Neuronal stem cell (in vitro differentiated cells): ENCODE data around the gene CCDC110. TPM values are rescaled to one million over a fixed set of nuclear protein-coding genes. Genes with fewer than 3 reads are reported as not detected.

Experiments
- DNase-seq: peaks from one replicate; pipeline ENCODE4 v3.0.0-alpha.2; 2013; ENCODE audit warnings: low spot score
- H2AFZ ChIP-seq: one replicate; pipeline ENCODE4 v1.6.1; 2013; ENCODE audit warnings: mild to moderate bottlenecking, low read length, inconsistent platforms
- H2AK5ac ChIP-seq: 2 replicates; pipeline ENCODE4 v1.6.1; 2013; ENCODE audit warnings: low read depth, mild to moderate bottlenecking, inconsistent platforms, low read length, moderate library complexity, mixed read lengths
- H2BK120ac ChIP-seq: 2 replicates; pipeline ENCODE4 v1.6.1; 2013; ENCODE audit warnings: low read depth, mild to moderate bottlenecking, inconsistent platforms, low read length, moderate library complexity, mixed read lengths
- H2BK12ac ChIP-seq: one replicate; pipeline ENCODE4 v1.6.1; 2013; ENCODE audit warnings: low read length, inconsistent platforms
- H2BK15ac ChIP-seq: 2 replicates; pipeline ENCODE4 v1.6.1; 2013; ENCODE audit warnings: mild to moderate bottlenecking, low read length, inconsistent platforms, mixed read lengths
- H2BK5ac ChIP-seq: one replicate; pipeline ENCODE4 v1.6.1; 2013; ENCODE audit warnings: inconsistent platforms, mild to moderate bottlenecking, low read length, moderate library complexity
- H3K14ac ChIP-seq: one replicate; pipeline ENCODE4 v1.6.1; 2013; ENCODE audit warnings: low read length, inconsistent platforms
- H3K18ac ChIP-seq: 2 replicates; pipeline ENCODE4 v1.6.1; 2013; ENCODE audit warnings: low read length, inconsistent platforms
- H3K23ac ChIP-seq: 2 replicates; pipeline ENCODE4 v1.6.1; 2013; ENCODE audit warnings: low read depth, mild to moderate bottlenecking, mixed read lengths, low read length, inconsistent platforms; ENCODE audit not compliant: poor library complexity
- H3K27ac ChIP-seq: replicated peaks from 3 replicates; pipeline ENCODE4 v1.5.1; 2013; ENCODE audit warnings: low read length, inconsistent platforms
- H3K27me3 ChIP-seq, 3 experiments: 2 replicates each; pipeline ENCODE4 v1.6.1; 2013; ENCODE audit warnings: low read length in 3 of 3, mild to moderate bottlenecking in 2 of 3, inconsistent platforms in 1 of 3, low read depth in 1 of 3, mixed read lengths in 1 of 3, moderate library complexity in 1 of 3; ENCODE audit not compliant: control insufficient read depth in 3 of 3, insufficient read depth in 3 of 3
- H3K36me3 ChIP-seq, 2 donors: replicated peaks in 1 of 2; 2 replicates each; pipeline ENCODE4 v1.6.1; 2013; ENCODE audit warnings: low read length in 2 of 2; ENCODE audit not compliant: control insufficient read depth in 2 of 2, insufficient read depth in 2 of 2
- H3K4ac ChIP-seq: 2 replicates; pipeline ENCODE4 v1.6.1; 2013; ENCODE audit warnings: inconsistent platforms, mild to moderate bottlenecking, low read length, moderate library complexity
- H3K4me1 ChIP-seq, 2 donors: 1 replicate in 1 of 2; 2 replicates in 1 of 2; pipeline ENCODE4 v1.6.1; 2013; ENCODE audit warnings: low read length in 2 of 2, low read depth in 1 of 2; ENCODE audit not compliant: control insufficient read depth in 2 of 2, insufficient read depth in 1 of 2
- H3K4me2 ChIP-seq: one replicate; pipeline ENCODE4 v1.6.1; 2013; ENCODE audit warnings: mild to moderate bottlenecking, low read length, inconsistent platforms; ENCODE audit not compliant: insufficient read depth, poor library complexity, severe bottlenecking
- H3K4me3 ChIP-seq, 2 donors: 2 replicates each; pipeline ENCODE4 v1.5.1; 2013; ENCODE audit warnings: low read length in 2 of 2, mild to moderate bottlenecking in 2 of 2, inconsistent platforms in 1 of 2, moderate library complexity in 1 of 2
- H3K79me1 ChIP-seq: one replicate; pipeline ENCODE4 v1.6.1; 2013; ENCODE audit warnings: low read depth, mild to moderate bottlenecking, inconsistent platforms, low read length, moderate library complexity
- H3K9ac ChIP-seq: one replicate; pipeline ENCODE4 v1.6.1; 2013; ENCODE audit warnings: mild to moderate bottlenecking, low read depth, low read length, inconsistent platforms; ENCODE audit not compliant: poor library complexity
- H3K9me3 ChIP-seq, 2 donors: replicated peaks in 1 of 2; 2 replicates each; pipeline versions ENCODE3 to v1.6.1; 2013; ENCODE audit warnings: low read length in 2 of 2, mild to moderate bottlenecking in 2 of 2, inconsistent platforms in 1 of 2, low read depth in 1 of 2, mixed read lengths in 1 of 2, moderate library complexity in 1 of 2; ENCODE audit not compliant: control insufficient read depth in 2 of 2, insufficient read depth in 1 of 2
- H4K8ac ChIP-seq: one replicate; pipeline ENCODE4 v1.6.1; 2013; ENCODE audit warnings: low read depth, mild to moderate bottlenecking, inconsistent platforms, low read length, moderate library complexity
- H4K91ac ChIP-seq: one replicate; pipeline ENCODE4 v1.6.1; 2013; ENCODE audit warnings: low read length, low read depth, mild to moderate bottlenecking, inconsistent platforms; ENCODE audit not compliant: poor library complexity
- WGBS, 2 donors: extraction: QIAGEN DNeasy Blood & Tissue Kit; methylation state at CpG; one replicate each; pipeline ENCODE4 v1.1.7; 2013; ENCODE audit warnings: missing lambda C conversion rate in 2 of 2, mixed read lengths in 1 of 2; ENCODE audit not compliant: insufficient read length in 2 of 2, insufficient replicate concordance in 1 of 2; ENCODE audit errors: extremely low coverage in 2 of 2; 5-methylcytosine and 5-hydroxymethylcytosine counted together
- small RNA-seq: library from polyadenylated mRNA; stranded (forward); fragments of <200 nt; extraction: miRNeasy Mini kit (QIAGEN cat#:217004); gene quantifications from one replicate; pipeline ENCODE3, GENCODE V24; 2013; ENCODE audit not compliant: insufficient read depth

Gene CCDC110

GRCh38 chr4:185395956-185396723 is 75.4 kb downstream of the CCDC110 start:
- Histone ChIP-seq H3K4me1 (peaks cover 4 to 5% of the 10 kb centered on the region in 2 donors), H3K79me1 (no peaks in the 10 kb centered on the region), H3K9ac (peak overlapping the region; percentile 81), H3K23ac (peak overlapping the region; percentile 98), H4K91ac (peak overlapping the region; percentile 72), H3K4ac (peak overlapping the region; percentile 89), H3K27me3 (no peaks in the 10 kb centered on the region), H3K4me2 (peak overlapping the region; percentile 88), H2BK12ac (peak overlapping the region; percentile 58), H2AK5ac (no peak overlapping the region), H3K9me3 (peaks cover under 1 to 3% of the 10 kb centered on the region in 2 donors), H3K14ac (peak overlapping the region; percentile 82), H4K8ac (no peak overlapping the region), H2AFZ (peak overlapping the region; percentile 96), H2BK5ac (peak overlapping the region; percentile 66), H3K27ac (peak overlapping the region; percentile 83), H2BK120ac (peak overlapping the region; percentile 72), H3K18ac (peak overlapping the region; percentile 98), H3K36me3 (peaks cover 0 to 25% of the 10 kb centered on the region in 2 donors), H3K4me3 (peak overlapping the region; percentile 56 to 88), H2BK15ac (peak overlapping the region; percentile 38)
- DNase-seq, result peak; percentile 96
- WGBS, 2 donors, result no CpG with 5 or more reads among the region's 98 CpGs

DNA sequence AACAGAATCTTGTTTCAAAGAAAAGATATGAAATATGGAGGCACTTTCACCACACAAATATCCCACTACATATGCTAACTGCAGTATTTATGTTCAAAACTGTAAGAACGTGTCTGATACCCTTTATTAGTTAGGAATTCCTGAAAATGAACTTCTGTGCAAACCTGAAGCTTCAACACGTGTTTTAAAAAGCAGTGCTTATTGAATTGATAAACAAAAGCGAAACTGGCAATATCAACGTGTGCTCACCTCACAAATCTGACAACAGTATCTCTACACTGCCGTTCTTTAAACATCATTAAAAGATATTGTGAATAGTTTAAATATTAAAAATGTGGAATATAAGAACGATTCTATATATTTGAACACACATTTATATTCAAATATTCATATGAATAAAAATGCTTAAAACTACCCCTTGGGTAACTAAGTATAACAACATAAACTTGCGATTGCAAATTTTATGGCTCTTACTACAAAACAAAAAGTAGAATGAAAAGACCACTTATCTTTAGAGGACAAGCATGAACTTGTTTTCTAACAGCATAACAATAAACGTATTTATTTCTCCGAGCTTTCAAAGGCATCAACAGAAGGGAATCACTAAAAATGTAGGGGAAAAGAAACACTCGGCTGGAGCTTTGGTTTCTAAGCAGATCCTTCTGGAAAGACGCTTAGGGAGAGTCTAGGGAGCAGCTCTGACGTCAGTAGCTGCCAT is 76.1 kb downstream of the CCDC110 start, which contains the start of gene LRP2BP:
LRP2BP (minus strand) TSS at position 687 of the 718 bp plus-strand sequence. CDS start 17,738 bp downstream, outside the sequence.
- peak within 1 kb of the TSS; percentile 56 to 88 for H3K4me3 ChIP-seq
- H3K9ac ChIP-seq, result peak within 1 kb of the TSS; percentile 81
- H2BK12ac ChIP-seq, result peak within 1 kb of the TSS; percentile 58
- H3K36me3 ChIP-seq, result peaks cover 0 to 18% of the 10 kb centered on the region in 2 donors
- DNase-seq, result no peak
- no peaks in the 10 kb centered on the region for H3K79me1 ChIP-seq
- WGBS, 2 donors, result no CpG with 5 or more reads among the region's 12 CpGs
- no peak within 1 kb of the TSS for H2AK5ac ChIP-seq
- H3K4me2 ChIP-seq, result peak within 1 kb of the TSS; percentile 88
- H2BK15ac ChIP-seq, result peak within 1 kb of the TSS; percentile 38
- peak within 1 kb of the TSS; percentile 72 for H2BK120ac ChIP-seq
- H3K27me3 ChIP-seq, result no peaks in the 10 kb centered on the region
- H4K91ac ChIP-seq, result peak within 1 kb of the TSS; percentile 72
- peaks cover 2 to 3% of the 10 kb centered on the region in 2 donors for H3K9me3 ChIP-seq
- no peak within 1 kb of the TSS for H4K8ac ChIP-seq
- peak within 1 kb of the TSS; percentile 89 for H3K4ac ChIP-seq
- H3K23ac ChIP-seq, result peak within 1 kb of the TSS; percentile 98
- peak within 1 kb of the TSS; percentile 82 for H3K14ac ChIP-seq
- peaks cover 4 to 5% of the 10 kb centered on the region in 2 donors for H3K4me1 ChIP-seq
- peak within 1 kb of the TSS; percentile 96 for H2AFZ ChIP-seq
- peak within 1 kb of the TSS; percentile 83 for H3K27ac ChIP-seq
- peak within 1 kb of the TSS; percentile 66 for H2BK5ac ChIP-seq
- H3K18ac ChIP-seq, result peak within 1 kb of the TSS; percentile 98

Small RNA genes within 50 kb of the gene (small RNA-seq; reads per million reads assigned to genes)
- not detected for gene RF00019
